SIG-M5 (cell line): Measurements from ENCODE around the gene MGMT.

Experiments
- DNase-seq: peaks from one replicate; lab custom pipeline; 2025; lab: John Stamatoyannopoulos, UW

The MGMT gene

GRCh38 chr10:129495256-129495655 lies 28.2 kb downstream of the MGMT start:
- no peak for DNase-seq

GRCh38 chr10:129495698-129496097 lies 28.7 kb downstream of the MGMT start:
- no peak for DNase-seq

GRCh38 chr10:129497013-129497412 lies 30.0 kb downstream of the MGMT start:
- no peak for DNase-seq

GRCh38 chr10:129498680-129499079 lies 31.6 kb downstream of the MGMT start:
- DNase-seq: no peak

- DNase-seq: no peak
Measured at GRCh38 chr10:129500617-129501339, 33.7 kb downstream of the MGMT start.

- DNase-seq: no peak
Measured at GRCh38 chr10:129501652-129502436, 34.8 kb downstream of the MGMT start.

- no peak for DNase-seq
Measured at GRCh38 chr10:129502448-129502847, 35.4 kb downstream of the MGMT start.

- DNase-seq: no peak
Measured at GRCh38 chr10:129505500-129506075, 38.5 kb downstream of the MGMT start.

- no peak for DNase-seq
Measured at GRCh38 chr10:129506101-129506797, 39.2 kb downstream of the MGMT start.

- DNase-seq: no peak
Measured at GRCh38 chr10:129507216-129507889, 40.3 kb downstream of the MGMT start.

GRCh38 chr10:129509155-129509554 lies 42.1 kb downstream of the MGMT start:
- DNase-seq: no peak

- DNase-seq: no peak
Measured at GRCh38 chr10:129509835-129510234, 42.8 kb downstream of the MGMT start.

- DNase-seq: no peak
Measured at GRCh38 chr10:129511086-129511485, 44.0 kb downstream of the MGMT start.

- DNase-seq: no peak
Measured at GRCh38 chr10:129511758-129512157, 44.7 kb downstream of the MGMT start.

- no peak for DNase-seq
Measured at GRCh38 chr10:129513312-129513711, 46.3 kb downstream of the MGMT start.

- no peak for DNase-seq
Measured at GRCh38 chr10:129514568-129515451, 47.8 kb downstream of the MGMT start.

GRCh38 chr10:129516846-129517679 lies 50.0 kb downstream of the MGMT start:
- DNase-seq: no peak

GRCh38 chr10:129517680-129518057 lies 50.6 kb downstream of the MGMT start:
- no peak for DNase-seq

- no peak for DNase-seq
Measured at GRCh38 chr10:129518793-129519192, 51.8 kb downstream of the MGMT start.
